SK-N-MC (cell line): Measurements from ENCODE around the gene ARL10.
A peak's percentile ranks its signal among the peaks of the same experiment; 100 is the strongest.

Experiments
- DNase-seq: peaks from one replicate; pipeline ENCODE4 v3.0.0-alpha.2; 2011; ENCODE audit warnings: low read depth, low spot score
- H3K27ac ChIP-seq: fragments of 200-600 bp; sonication (generic); 2 replicates; pipeline ENCODE4 v1.5.1; 2016; ENCODE audit warnings: mixed run types
- H3K36me3 ChIP-seq: fragments of 200-600 bp; sonication (generic); 2 replicates; pipeline ENCODE4 v1.6.1; 2017; ENCODE audit warnings: antibody characterized with exemption, low read length, mixed read lengths; ENCODE audit not compliant: insufficient read depth
- H3K4me3 ChIP-seq: fragments of 200-600 bp; sonication (generic); 2 replicates; pipeline ENCODE4 v1.5.1; 2016
- H3K9ac ChIP-seq: fragments of 200-600 bp; sonication (generic); 2 replicates; pipeline ENCODE4 v1.8.0; 2017; ENCODE audit warnings: mixed run types, mixed read lengths; ENCODE audit not compliant: insufficient read length
- H3K9me3 ChIP-seq: fragments of 200-600 bp; sonication (generic); 2 replicates; pipeline ENCODE4 v1.6.1; 2017; ENCODE audit warnings: low read depth, mild to moderate bottlenecking, antibody characterized with exemption, low read length, moderate library complexity, mixed read lengths
- EZH2 ChIP-seq: fragments of 200-600 bp; sonication (generic); IDR thresholded peaks from one replicate; pipeline ENCODE4 v1.6.1; 2017; ENCODE audit warnings: antibody characterized with exemption
- FOXP2 ChIP-seq: optimal IDR thresholded peaks from 2 replicates; pipeline ENCODE3; 2011; ENCODE audit warnings: mild to moderate bottlenecking, moderate library complexity; ENCODE audit not compliant: insufficient read depth; ENCODE audit errors: extremely low read length, control extremely low read depth
- POLR2AphosphoS5 ChIP-seq: IDR thresholded peaks from 2 replicates; pipeline ENCODE4 v1.6.1; 2012; ENCODE audit warnings: mild to moderate bottlenecking, low read depth, low read length, borderline replicate concordance

ARL10 gene, protein sequence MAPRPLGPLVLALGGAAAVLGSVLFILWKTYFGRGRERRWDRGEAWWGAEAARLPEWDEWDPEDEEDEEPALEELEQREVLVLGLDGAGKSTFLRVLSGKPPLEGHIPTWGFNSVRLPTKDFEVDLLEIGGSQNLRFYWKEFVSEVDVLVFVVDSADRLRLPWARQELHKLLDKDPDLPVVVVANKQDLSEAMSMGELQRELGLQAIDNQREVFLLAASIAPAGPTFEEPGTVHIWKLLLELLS

DNA sequence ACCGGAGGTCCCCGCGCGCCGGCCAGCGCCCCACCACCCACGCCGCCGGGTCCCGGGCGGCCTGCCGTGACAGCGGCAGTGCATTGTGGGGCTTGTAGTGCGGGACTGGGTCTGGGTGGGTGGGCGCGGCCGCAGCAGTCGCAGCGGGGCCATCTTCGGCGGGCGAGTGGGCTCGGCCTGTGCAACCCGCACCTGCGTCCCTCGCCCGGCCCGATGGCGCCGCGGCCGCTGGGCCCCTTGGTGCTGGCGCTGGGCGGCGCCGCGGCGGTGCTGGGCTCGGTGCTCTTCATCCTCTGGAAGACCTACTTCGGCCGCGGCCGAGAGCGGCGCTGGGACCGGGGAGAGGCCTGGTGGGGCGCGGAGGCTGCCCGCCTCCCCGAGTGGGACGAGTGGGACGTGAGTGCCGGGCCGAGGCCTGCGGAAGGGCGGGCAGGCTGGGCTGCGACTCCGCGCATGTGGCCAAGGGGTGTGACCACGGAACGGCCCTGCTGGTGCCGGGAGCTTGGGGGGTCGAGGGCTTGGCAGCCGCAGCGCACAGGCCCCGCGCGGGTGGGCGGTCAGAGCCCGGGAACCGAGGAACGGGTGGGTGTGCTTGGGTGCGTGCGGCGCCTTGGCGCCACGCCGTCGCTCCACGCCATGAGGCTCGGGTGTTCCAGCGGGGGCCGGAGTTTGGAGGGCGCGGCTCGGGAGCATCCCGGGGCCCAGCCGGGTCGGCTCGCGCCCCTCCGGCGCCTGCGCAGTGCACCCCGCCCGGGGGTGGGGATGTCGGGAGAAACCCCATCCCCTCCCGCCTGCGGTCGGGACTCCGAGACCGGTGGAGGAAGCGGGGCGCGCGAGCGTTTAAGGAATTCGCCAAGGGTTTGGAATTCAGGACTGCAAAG is at the start of gene ARL10:
Gene ARL10 (plus strand): TSS at position 137 of the 881 bp plus-strand sequence. CDS start 77 bp downstream, at position 214.
- Histone ChIP-seq H3K4me3 (peak within 1 kb of the TSS; percentile 90), H3K9ac (peak within 1 kb of the TSS; percentile 78), H3K36me3 (peaks cover 4% of the 10 kb centered on the region; the same call in 1 of the 2 replicates), H3K9me3 (no peaks in the 10 kb centered on the region), H3K27ac (no peak within 1 kb of the TSS)
- TF ChIP-seq EZH2 = no peak
- TF ChIP-seq POLR2AphosphoS5 = no peak; the same call in 1 of the 2 replicates
- DNase-seq = no peak

DNA sequence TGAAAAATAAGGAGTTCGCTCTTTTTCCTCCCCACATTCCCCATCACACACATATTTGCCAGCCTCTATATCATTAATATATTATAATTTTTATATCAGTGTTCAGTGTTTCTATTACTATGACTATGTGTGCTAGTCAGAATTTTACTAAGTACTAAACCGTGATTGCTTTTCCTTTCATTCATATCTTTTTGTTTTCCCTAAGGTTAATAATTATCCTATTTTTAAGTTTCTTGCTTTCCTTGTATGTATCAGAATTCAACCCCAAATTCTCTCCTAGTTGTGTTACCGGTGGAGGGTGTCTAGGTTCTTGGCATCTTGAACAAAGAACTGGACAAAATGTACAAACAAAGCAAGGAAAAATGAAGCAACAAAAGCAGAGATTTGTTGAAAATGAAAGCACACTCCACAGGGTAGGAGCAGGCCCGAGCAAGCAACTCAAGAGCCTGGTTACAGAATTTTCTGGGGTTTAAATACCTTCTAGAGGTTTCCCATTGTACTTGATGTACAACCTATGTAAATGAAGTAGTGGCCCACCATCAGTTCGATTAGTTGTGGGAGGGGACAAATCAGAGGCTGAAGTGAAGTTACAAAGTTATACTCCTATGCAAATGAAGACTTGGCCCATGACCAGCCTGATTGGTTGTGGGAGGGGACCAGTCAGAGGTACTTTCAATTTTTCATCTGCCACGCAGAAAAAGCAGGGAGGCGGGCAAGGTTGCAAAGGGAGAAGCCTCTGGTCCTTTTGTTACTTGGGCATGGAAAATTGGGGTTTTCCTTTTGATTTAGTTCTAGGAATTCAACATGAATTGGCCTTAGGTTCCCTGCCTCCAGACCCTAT is 47.5 kb upstream of the ARL10 start:
- Histone ChIP-seq H3K27ac (no peak overlapping the region), H3K36me3 (peaks cover 10% of the 10 kb centered on the region; the same call in 1 of the 2 replicates), H3K9me3 (no peaks in the 10 kb centered on the region), H3K9ac (no peak overlapping the region), H3K4me3 (no peak overlapping the region)
- TF ChIP-seq FOXP2 (no peak), EZH2 (no peak), POLR2AphosphoS5 (no peak)
- DNase-seq = no peak

DNA sequence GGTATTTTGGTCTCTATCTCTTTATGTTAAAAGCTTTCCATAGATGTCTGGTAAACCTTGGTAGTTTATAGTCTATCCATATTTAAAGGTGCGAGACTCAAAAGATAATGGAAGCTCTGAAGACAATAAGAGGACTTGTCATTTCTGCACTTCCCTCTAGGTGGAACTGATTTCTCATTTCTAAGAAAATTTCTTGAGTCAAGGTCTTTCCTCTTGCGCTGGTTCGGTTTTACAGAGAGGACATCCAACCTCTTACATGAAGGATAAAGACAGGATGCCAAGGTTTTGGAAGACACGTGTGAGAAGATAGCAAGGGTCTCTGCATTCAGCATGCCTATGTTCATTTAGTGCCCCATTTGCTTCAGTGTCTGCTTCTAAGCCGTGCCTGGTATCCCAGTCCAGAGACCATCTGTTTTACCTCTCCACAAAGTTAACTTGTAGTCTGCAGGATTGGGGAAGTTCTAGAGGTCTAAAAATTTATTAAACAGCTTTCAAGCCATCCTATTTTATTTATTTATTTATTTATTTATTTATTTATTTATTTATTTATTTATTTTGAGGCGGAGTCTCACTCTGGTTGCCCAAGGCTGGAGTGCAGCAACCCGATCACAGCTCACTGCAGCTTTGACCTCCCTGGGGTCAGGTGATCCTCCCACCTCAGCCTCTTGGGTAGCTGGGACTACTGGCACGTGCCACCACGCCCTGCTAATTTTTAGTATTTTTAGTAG is 45.3 kb upstream of the ARL10 start:
- no peaks in the 10 kb centered on the region for H3K9me3 ChIP-seq
- DNase-seq = no peak
- TF ChIP-seq EZH2 (no peak), POLR2AphosphoS5 (no peak), FOXP2 (no peak)
- no peak overlapping the region for H3K27ac ChIP-seq
- H3K9ac ChIP-seq = no peak overlapping the region
- H3K36me3 ChIP-seq = peaks cover 24% of the 10 kb centered on the region; the same call in 1 of the 2 replicates
- no peak overlapping the region for H3K4me3 ChIP-seq

DNA sequence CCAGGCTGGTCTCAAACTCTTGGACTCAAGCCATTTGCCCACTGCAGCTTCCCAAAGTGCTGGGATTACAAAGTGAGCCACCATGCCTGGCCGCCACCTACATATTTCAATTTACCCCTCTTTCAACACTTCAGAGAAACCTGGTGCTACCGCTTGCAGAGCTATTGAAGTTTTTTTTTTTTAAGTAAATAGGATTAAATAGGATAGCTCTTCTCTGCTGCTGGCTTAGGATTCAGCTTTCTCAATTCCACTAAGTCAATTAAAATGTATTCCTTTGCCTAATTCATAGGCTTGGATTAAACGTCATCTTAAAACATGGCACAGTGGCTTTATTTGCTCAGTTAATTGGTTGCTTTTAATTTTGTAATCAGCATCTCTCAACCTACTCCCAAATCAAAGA is 44.7 kb upstream of the ARL10 start:
- DNase-seq = no peak
- TF ChIP-seq EZH2 (no peak), FOXP2 (no peak), POLR2AphosphoS5 (no peak)
- Histone ChIP-seq H3K4me3 (no peak overlapping the region), H3K9ac (no peak overlapping the region), H3K36me3 (peaks cover 24% of the 10 kb centered on the region; the same call in 1 of the 2 replicates), H3K9me3 (no peaks in the 10 kb centered on the region), H3K27ac (no peak overlapping the region)

DNA sequence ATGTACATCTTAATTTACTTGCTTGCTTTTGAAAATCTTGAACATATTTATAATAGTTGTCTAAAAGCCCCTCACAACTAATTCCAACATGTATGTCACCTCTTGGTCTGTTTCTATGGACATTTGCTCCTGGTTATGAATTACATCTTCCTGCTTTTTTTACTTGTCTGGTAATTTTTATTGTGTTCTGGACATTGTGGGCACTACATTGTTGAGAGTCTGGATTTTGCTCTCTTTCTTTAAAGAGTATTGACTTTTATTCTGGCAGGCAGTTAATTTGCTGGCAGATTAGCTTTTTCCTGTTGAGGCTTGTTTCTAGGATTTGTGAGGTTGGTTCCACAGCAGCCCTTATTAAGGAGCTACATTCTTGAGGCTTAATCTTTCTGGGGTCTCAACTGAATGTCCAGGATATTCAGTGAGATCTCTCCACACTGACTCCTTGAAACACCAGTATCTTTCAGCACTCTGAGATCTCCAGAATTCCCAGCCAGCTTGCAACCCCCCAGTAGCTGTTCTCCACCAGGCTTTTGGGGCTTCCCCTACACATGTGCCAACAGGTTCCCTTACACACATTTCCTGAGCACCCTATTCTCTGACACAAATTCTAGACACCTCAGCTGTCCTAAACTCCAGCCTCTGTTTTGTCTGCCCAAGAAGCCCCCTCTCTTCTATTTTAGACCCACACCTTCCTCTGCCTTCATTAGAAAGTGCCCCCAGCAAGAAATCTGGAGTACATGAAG is 31.1 kb upstream of the ARL10 start:
- Histone ChIP-seq H3K9ac (no peak overlapping the region), H3K27ac (no peak overlapping the region), H3K9me3 (no peaks in the 10 kb centered on the region), H3K36me3 (peaks cover 15% of the 10 kb centered on the region; the same call in 1 of the 2 replicates), H3K4me3 (no peak overlapping the region)
- TF ChIP-seq FOXP2 = no peak
- TF ChIP-seq EZH2 = no peak
- no peak for TF ChIP-seq POLR2AphosphoS5
- DNase-seq = no peak

DNA sequence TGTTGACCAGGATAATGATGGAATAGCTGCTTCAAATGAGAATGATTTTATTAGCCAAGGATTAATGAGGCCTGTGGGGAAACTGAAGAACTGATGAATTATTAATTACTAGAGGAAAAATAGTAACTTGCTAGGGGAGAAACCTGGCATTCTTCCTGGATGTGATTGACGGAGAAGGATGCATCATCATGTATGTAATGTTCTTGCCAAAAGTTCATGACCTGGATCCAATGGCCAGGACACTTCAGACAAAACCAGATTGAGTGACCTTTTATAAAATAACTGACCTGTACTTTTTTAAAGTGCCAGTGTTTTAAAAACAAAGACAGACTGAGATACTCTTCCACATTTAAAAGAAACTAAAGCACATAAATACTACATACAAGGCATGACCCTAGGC is 27.4 kb upstream of the ARL10 start:
- peaks cover 15% of the 10 kb centered on the region; the same call in 1 of the 2 replicates for H3K36me3 ChIP-seq

DNA sequence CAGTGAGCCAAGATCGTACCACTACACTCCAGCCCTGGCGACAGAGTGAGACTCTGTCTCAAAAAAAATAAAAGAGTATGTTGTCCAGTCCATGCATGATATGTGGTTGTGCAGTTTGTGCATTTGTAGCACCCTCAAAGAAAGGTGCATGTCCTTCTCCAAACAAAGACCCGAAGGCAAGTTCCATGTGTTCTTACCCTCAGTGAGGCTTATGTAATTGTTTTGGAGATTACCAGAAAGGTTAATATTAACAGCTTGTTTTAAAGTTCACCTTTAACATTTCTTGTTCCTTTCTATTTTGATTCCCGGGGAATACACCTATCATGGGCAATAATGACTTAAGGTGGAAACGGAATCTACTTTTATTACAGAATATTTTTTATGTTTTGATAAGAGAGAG is 26.0 kb upstream of the ARL10 start:
- Histone ChIP-seq H3K4me3 (no peak overlapping the region), H3K9me3 (no peaks in the 10 kb centered on the region), H3K27ac (no peak overlapping the region), H3K9ac (no peak overlapping the region), H3K36me3 (peaks cover 19% of the 10 kb centered on the region; the same call in 1 of the 2 replicates)
- no peak for DNase-seq
- TF ChIP-seq POLR2AphosphoS5 (no peak), FOXP2 (no peak), EZH2 (no peak)

More for the DNA sequence above, 27.4 kb upstream of the ARL10 start:
- no peak overlapping the region for H3K4me3 ChIP-seq
- no peak for TF ChIP-seq FOXP2
- TF ChIP-seq EZH2 = no peak
- TF ChIP-seq POLR2AphosphoS5 = no peak
- no peak overlapping the region for H3K9ac ChIP-seq
- DNase-seq = no peak
- H3K9me3 ChIP-seq = no peaks in the 10 kb centered on the region
- H3K27ac ChIP-seq = no peak overlapping the region
